GM18507 (cell line): ENCODE results near the gene PPARG.

Source experiments
- DNase-seq: peaks from one replicate; pipeline ENCODE4 v3.0.0; 2011; ENCODE audit warnings: low read depth; ENCODE audit not compliant: insufficient read length; ENCODE audit errors: extremely low spot score
- FAIRE-seq: peaks from 2 replicates; lab custom pipeline; 2011; peaks lifted over from hg19 to GRCh38; lab: Jason Lieb, UNC

Gene PPARG

DNA sequence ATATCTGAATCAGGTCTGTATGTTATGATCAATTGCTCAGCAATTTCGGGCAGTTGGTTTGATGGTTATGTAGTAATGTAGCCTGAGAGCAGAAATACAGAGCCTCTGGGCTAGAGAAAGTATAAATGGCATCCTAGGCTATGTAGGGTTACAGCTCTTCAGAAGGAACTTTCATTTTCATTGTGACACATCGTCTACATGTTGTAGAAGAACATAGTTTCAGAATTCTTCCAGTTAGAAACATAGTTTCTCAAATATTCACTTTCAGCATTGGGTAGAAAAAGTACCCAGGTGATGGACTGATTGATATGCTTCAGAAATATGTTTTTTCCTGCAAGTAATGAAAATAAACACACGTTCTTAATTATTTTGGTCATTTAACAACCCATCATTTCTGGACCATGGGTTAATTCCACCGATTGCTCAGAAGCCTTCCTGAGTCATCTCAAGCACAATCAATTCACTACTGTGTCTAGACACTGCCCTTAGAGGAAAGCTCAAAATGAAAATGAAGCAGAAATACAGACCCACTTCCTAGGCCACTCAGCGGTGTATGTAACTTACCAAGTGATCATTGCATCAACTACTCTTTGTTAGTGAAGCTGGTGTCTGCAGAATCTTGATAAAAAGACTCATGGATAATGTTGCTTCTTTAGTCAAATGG, 106.6 kb downstream of the PPARG start:
- DNase-seq (peak; percentile 26), FAIRE-seq (peak; percentile 93)

DNA sequence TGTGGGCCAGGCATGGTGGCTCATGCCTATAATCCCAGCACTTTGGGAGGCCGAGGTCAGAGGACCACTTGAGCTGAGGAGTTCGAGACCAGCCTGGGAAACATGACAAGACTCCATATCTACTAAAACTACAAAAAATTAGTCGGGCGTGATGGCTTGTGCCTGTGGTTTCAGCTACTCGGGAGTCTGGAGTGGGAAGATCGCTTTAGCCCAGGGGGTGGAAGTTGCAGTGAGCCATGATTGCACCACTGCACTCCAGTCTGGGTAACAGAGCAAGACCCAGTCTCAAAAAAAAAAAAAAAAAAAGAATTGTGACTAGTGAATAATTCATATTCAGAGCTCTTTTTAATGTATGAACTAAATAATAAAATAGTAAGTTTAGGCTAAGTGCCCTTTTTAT, 107.6 kb downstream of the PPARG start:
- no peak for FAIRE-seq
- no peak for DNase-seq

DNA sequence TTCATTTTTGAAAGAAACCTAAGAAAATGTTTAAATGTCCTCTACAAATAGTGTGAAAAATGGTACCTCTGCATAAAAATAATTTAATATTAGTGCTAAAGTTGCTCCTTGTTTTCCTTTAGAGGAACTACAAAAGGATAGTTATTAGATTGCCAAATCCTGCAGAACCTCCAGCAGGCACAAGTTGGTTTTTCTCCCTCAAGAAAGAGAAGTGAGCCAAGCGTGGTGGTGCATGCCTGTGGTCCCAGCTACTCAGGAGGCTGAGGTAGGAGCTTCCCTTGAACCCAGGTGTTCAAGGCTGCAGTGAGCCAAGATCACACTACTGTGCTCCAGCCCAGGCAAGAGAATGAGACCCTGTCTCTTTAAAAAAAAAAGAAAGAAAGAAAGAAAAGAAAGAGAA, 110.4 kb downstream of the PPARG start:
- FAIRE-seq: no peak
- DNase-seq: no peak

DNA sequence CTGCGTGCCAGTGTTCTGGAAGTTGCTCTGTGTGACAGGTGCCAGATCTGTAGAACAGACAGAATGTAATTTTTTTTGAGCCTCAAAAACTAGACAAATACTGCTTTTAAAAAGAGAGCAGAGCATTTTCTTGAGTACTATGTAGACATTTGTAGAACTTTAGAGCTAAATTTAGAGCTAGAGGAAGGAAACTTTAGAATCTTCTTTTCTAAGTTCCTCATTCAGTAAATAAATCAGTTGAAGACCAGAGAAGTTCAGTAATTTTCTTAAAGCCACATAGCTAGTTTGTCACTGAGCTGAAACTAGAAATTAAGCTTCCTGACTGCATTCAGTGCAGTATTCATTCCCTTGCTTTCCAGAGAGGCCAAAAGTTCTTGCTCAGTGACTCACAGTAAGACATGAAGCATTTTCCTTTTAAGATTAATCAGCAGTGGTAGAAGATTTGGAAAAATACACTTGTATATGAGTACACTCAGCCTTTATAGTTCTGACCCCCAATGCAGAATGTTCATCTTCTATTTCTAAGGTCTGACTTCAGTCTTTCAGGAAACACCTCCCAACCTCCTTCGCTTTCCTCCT, 111.8 kb downstream of the PPARG start:
- no peak for DNase-seq

DNA sequence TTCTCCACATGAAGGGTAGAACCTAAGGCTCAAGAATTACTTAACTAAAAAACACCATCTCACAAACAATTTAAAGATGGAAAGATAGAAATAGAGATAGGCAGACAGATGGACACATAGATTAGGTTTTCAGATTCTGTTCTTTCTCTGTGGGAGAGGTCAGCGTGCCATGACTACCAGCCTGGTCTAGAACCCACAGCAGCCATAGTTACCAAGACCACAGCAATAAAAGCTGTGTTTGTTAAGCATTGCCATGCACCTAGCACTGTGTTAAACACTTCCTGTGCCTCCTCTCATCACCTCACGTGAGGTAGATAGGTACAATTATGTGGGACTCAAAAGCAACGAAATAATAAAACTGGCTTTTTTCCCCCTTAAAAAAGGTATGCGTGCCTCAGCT, 112.3 kb downstream of the PPARG start:
- no peak for DNase-seq
- FAIRE-seq: no peak

More for the DNA sequence above, 111.8 kb downstream of the PPARG start:
- no peak for FAIRE-seq

DNA sequence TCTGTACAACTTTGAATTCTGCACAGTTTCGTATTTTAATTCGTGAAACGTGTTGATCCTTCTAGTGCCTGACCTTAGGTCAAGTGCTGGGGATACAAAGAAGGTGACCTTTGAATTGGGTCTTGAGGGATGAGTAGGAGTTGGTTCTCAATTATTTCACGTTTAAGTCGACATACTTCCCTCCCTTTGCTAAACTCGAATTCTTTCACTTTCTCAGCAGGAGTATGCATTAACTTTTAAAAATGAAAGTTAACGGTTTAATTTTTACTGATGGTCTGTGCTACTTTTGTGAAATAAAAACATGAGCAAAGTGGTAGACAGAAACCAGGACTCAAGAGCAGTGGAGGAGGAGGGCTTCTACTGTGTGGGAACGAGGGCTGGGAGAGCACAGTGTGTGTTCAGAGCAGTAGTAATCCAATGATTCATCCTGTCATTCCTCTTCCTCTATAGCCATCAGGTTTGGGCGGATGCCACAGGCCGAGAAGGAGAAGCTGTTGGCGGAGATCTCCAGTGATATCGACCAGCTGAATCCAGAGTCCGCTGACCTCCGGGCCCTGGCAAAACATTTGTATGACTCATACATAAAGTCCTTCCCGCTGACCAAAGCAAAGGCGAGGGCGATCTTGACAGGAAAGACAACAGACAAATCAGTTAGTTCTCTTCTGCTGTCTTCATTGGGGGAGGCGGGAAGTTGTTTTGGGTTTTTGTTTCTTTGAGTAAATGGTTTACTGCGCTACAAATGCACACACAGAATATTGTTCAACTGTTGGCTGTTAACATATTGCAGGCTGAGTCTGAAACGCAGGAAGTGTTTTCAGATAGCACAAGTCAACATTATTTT, 116.8 kb downstream of the PPARG start:
- FAIRE-seq (no peak), DNase-seq (no peak)

DNA sequence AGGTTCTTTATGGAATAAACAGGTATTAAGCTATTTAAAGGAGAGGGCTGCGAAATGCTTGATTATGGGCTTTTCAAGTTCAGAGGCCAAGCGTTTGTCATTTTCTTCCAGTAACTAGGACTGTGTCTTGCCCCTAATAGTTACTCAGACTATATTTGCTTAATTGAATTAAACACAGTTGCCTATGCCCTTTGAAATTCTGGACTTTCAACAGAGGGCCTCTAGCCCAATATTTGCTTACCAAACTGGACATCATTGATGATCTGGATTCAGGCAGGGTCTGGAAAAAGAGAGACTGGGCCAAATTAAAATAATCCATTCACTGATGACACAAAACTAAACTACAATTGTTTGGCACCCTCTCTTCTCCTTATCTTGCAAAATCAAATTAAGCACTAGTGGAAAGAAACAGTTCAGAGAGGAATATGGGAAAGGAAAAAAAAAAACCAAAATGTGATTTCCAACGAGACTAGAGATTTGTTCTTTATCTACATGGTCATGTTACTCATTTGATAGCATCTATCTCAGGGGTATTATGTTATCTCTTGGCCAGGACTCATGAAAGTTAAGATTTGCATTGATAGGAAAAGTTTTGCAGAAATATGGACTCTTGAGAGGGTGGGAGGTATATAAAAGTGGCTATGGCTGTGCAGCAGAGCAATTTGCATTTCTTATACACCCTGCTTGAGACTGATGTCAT, 120.3 kb downstream of the PPARG start:
- DNase-seq: no peak
- no peak for FAIRE-seq

DNA sequence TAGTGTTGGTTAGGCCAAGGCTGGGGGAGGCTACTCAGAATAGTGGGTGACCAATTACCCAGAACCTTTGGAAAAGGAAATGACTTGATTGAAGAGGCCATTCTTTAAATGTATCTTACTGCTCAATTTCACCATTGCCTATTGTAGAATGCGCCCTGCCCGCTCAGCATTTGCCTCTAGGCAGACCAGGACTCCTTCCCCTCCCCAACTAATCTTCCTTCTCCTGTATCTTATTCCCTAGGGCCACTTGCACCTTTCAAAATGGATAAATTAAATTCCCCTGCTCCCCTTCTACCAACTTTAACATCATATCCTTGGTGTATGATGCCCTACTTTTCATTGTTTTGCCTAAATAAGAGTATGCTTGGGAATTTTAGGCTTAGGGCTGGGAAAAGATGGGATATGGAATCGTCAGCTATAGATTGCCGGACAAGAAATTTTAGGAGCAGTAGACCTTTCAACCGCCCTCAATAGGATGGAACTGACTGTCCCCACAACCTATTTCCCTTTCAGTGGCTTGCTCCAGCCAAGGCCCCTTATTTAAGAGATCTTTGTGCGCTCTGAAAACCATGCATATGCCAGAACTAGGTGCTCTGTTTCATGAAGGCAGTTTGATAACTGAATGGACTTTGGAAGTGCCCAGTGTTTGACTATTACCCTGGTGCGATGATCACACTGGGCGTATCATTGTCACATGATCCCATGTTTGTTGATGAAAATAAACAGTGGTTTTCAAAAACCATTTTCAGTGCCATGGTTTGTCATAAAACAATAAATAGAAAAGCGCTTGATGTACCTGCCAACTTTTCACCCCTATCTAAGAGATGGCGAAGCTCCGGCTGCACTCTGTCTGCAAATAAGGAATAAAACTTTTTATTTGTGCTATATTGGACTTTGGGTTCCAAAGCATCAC, 121.1 kb downstream of the PPARG start:
- no peak for DNase-seq
- FAIRE-seq: no peak

DNA sequence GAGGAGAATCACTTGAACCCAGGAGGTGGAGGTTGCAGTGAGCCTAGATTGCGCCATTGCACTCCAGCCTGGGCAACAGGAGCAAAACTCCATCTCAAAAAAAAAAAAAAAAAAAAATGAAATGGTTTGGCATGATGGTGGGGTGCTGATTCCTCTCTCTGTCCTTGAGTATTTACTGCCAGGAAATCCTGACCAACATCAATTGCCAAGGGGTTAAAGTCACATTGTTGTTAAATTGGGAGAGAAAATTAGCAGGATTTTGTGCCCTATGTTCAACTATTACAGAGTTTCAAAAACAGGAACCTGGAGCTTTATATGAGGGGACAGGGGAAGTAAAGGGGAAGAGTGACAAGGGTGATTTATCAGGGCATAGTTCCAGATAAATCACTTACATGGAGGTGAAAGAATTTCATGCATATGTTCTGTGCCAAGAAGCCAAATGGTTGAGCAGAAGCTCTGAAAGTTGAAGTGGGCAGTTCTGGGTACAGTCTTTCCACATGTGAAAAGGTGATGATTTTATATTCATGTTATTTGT, 124.9 kb downstream of the PPARG start:
- FAIRE-seq: no peak

DNA sequence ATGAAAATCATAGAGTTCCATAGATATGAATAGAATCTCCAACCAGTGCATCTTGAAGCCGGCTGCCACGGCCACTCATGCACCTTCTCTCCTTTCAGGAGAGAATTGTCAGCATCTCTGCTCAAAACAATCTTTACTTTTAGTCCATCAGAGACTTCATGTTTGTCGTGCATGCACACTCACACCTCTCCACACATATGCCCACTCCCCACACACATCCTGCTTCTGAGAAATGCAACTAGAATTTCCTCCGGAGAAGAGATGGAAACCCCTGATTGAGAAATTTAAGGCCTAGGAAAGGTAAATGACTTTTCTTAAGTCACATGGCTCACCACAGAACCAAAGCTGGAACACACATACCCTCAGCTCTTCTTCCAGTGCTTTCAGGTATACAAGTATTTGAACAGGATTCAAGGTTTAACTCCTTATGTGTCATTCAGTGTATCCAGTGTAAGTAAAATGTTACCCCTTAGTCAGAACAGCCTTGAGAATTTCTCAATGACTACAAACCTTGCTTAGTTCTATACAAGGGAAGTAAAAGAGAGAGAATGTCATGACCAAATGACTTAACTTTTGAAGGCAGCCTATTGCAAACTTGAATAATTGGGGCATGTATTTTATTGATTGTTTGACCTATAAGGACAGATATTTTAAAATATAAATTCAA, 126.3 kb downstream of the PPARG start:
- FAIRE-seq: no peak

More for the DNA sequence above, 124.9 kb downstream of the PPARG start:
- no peak for DNase-seq

DNA sequence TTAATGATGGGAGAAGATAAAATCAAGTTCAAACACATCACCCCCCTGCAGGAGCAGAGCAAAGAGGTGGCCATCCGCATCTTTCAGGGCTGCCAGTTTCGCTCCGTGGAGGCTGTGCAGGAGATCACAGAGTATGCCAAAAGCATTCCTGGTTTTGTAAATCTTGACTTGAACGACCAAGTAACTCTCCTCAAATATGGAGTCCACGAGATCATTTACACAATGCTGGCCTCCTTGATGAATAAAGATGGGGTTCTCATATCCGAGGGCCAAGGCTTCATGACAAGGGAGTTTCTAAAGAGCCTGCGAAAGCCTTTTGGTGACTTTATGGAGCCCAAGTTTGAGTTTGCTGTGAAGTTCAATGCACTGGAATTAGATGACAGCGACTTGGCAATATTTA, 127.9 kb downstream of the PPARG start:
- DNase-seq (no peak), FAIRE-seq (no peak)

More for the DNA sequence above, 126.3 kb downstream of the PPARG start:
- no peak for DNase-seq

DNA sequence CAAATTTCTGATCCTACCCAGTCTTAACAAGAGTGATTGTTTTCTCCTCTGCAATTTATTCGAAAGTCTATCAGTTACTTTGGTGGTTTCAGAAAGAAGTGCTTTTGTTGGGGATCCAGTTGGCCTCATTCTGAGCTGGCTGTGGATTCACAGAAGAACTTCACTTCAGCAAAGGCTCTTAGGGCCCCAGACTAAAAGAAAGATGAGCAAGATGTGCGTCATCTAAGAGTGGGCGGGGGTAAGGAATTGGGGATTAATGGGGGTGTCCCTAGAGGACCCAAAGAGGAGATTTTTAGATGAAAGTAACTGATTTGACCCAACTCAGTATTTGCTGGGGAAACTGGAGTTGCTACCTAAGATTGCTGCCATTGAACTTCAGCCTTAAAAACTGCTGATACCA, 131.5 kb downstream of the PPARG start:
- no peak for DNase-seq
- no peak for FAIRE-seq

DNA sequence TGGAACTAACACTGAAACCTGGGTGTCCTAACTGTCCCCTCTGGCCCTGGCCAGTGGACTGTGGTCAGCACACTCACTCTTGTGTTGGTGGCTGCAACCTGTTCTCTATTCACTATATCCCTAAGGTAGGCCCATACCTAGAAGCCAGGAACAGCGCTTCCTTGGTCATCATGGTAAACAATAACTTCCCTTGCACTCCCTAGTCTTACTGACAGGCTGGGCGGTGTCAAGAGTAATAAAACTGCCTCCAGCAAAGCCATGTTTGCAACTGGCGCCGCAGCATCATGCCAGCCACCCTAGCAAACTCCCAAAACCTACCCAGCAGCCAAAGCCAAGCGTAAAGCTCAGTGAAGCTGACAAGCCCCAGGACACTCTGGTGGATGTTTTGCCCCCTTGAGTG, 132.3 kb downstream of the PPARG start:
- no peak for DNase-seq
- no peak for FAIRE-seq

DNA sequence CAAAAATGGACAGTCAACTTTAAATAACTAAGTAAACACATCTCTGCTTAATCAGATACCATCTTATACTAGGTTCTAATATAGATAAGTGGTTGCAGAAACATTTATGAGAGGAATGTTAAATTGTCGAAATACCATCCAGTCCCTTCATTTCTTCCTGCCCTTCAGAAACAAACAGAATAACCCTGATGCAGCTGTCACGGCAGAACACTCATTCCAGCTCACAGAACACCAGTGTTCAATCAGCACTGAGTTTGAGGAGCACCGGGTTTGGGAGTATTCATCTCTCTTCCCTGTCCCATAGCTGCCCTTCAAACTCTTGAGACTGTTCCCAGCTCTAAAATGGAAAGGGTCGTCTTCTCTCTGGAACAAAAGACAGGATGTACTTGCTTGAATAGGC, 134.3 kb downstream of the PPARG start:
- FAIRE-seq (no peak), DNase-seq (no peak)

DNA sequence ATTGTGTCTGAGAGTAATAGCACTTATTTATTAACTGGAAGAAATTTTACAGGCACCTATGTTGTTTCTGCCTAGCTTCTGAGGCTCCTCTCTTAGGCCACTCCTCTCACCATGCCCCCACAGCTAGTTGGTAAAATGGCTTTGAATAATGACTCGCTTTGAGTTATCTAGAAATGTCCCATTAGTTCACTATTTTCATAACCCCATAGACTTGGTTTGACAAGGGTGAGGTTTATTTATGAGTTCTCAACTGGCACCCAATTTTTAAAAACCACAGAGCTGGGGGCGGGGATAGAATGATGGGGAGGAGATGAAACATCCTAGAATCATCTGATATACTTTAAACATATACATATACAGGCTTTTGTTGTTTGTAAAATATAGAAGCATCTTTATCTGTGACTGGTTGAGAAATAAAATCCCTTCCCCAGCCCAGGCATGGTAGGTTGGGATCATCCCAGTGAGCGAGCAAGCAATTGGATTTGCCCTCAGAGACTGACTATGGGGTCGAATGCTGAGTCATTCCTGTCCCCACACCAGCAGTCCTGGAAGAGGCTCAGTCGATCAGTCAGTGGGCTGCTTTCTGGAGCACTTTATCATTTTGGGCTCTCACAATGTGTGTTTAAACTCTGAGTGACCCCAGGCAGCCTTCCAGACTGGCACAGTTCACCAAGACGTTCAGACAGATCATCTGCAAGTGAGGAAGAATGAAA, 135.2 kb downstream of the PPARG start:
- FAIRE-seq (no peak), DNase-seq (no peak)

DNA sequence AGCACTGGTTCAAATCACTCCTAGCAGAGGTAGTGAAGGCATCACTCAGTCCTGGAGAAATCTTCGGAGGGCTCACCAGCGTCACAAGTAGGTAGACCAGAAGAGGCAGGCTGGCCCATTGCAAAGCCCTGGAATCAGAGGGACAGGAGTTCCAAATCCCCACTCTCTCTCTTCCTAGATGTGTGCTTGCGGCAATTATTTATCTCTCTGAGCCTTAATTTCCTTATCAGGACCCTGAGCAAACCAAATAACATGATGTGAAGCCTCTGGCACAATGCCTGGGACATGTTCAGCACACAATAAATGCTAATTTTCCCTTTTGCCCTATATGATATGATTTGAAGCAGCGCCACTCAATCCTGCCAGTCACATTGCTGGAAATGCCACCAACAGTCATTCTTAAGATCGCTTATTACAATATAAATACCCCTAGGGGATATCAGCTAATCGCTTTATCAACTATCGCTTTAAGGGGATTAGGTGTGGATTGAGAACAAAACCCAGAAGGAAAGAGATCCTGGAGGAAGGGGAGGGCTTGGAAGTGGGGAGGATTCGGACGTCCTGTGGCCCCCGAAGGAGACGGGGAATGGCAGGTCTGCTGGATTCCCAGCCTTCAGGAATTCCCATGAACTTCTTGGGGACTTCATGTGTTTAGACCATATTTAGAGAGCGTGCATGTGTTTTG, 135.9 kb downstream of the PPARG start:
- DNase-seq: no peak
- no peak for FAIRE-seq

DNA sequence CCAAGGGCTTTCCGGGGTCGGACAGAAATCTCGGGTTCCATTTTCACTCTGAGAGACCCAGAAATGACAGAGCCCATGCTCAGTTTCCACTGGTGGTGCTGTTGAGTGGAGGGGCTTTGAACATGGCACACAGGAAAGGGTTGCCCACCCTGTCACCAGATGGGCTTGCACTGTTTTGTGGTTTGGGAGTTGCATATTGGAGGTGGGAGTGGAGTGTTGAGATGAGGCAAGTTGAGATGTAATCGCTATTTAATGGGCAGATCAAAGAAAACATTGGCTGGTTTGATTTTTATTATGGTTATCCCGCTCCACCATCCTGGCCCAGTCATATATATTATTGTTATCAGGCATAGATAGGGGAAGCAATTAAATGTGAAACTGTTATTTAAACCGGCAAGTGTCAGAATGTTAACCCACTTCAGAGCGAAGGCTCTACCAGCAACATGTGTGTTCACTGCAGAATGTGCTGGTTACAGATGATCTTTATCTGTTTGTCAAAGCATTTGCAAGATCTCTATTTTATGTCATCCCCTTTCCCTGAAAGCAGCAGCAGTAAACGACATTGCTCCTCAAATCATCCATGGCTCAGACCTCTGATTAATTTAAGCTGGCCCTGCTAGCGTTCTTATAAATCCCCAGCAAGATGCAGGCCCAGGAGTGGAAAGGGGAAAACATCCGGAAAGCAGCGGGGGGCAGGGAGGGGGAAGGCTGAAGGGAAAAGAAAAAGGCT, 137.1 kb downstream of the PPARG start:
- FAIRE-seq (no peak), DNase-seq (no peak)
